ENCODE results near the gene EPS15.

DNA sequence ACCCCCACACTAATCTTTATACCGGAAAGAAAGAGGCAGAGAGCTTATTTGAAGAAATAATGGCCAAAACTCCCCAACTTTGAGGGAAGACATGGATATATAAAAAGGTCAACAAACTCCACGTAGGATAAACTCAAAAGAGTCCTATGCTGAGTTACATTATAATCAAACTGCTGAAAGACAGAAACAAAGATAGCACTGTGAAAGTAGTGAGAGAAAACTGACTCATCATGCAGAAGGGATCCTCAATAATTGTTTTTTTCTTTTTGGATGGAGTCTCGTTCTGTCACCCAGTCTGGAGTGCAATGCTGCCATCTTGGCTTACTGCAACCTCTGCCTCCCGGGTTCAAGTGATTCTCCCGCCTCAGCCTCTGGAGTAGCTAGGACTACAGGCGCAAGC is 140.2 kb downstream of the EPS15 start:
- TF ChIP-seq TAF1 (IDR thresholded peaks at IDR 0.05; ENCODE audit: low read depth, low read length) (no peak), POLR2A (IDR thresholded peaks at IDR 0.05; ENCODE audit: low read depth, low read length) (no peak)

Data from GM12891 (cell line).